ENCODE measurements around the gene SLC35F3. TPM values are rescaled to one million over a fixed set of nuclear protein-coding genes. Genes with fewer than 3 reads are reported as not detected.
A peak's percentile ranks its signal among the peaks of the same experiment; 100 is the strongest.

SLC35F3 gene
- polyA plus RNA-seq, 3 donors = 0.42 to 0.75 (median 0.69) TPM

GRCh38 chr1:234018816-234019215 is 114.3 kb downstream of the SLC35F3 start:
- DNase-seq (ENCODE audit: low read depth in 3 of 3, low spot score in 2 of 3) = no peak

- no peak for DNase-seq (ENCODE audit: low read depth in 3 of 3, low spot score in 2 of 3)
Measured at GRCh38 chr1:234019387-234019786, 114.9 kb downstream of the SLC35F3 start.

GRCh38 chr1:234022302-234022701 is 117.8 kb downstream of the SLC35F3 start:
- no peak for DNase-seq (ENCODE audit: low read depth in 3 of 3, low spot score in 2 of 3)

- DNase-seq (ENCODE audit: low read depth in 3 of 3, low spot score in 2 of 3) = no peak
Measured at GRCh38 chr1:234039603-234040002, 135.1 kb downstream of the SLC35F3 start.

GRCh38 chr1:234040446-234041317 is 136.2 kb downstream of the SLC35F3 start:
- DNase-seq (ENCODE audit: low read depth in 3 of 3, low spot score in 2 of 3) = no peak

- DNase-seq (ENCODE audit: low read depth in 3 of 3, low spot score in 2 of 3) = no peak
Measured at GRCh38 chr1:234044079-234044478, 139.6 kb downstream of the SLC35F3 start.

GRCh38 chr1:234047123-234047522 is 142.6 kb downstream of the SLC35F3 start:
- no peak for DNase-seq (ENCODE audit: low read depth in 3 of 3, low spot score in 2 of 3)

- no peak for DNase-seq (ENCODE audit: low read depth in 3 of 3, low spot score in 2 of 3)
Measured at GRCh38 chr1:234062166-234062565, 157.7 kb downstream of the SLC35F3 start.

- DNase-seq (ENCODE audit: low read depth in 3 of 3, low spot score in 2 of 3) = peak; percentile 27 to 38 (median 31)
Measured at GRCh38 chr1:234065794-234066447, 161.4 kb downstream of the SLC35F3 start.

GRCh38 chr1:234067581-234068337 is 163.3 kb downstream of the SLC35F3 start:
- no peak for DNase-seq (ENCODE audit: low read depth in 3 of 3, low spot score in 2 of 3)

GRCh38 chr1:234069760-234070159 is 165.3 kb downstream of the SLC35F3 start:
- DNase-seq (ENCODE audit: low read depth in 3 of 3, low spot score in 2 of 3) = no peak

GRCh38 chr1:234072793-234073192 is 168.3 kb downstream of the SLC35F3 start:
- no peak for DNase-seq (ENCODE audit: low read depth in 3 of 3, low spot score in 2 of 3)

GRCh38 chr1:234078143-234078542 is 173.7 kb downstream of the SLC35F3 start:
- no peak for DNase-seq (ENCODE audit: low read depth in 3 of 3, low spot score in 2 of 3)

- DNase-seq (ENCODE audit: low read depth in 3 of 3, low spot score in 2 of 3) = no peak
Measured at GRCh38 chr1:234079896-234080295, 175.4 kb downstream of the SLC35F3 start.

- DNase-seq (ENCODE audit: low read depth in 3 of 3, low spot score in 2 of 3) = no peak
Measured at GRCh38 chr1:234083460-234083859, 179.0 kb downstream of the SLC35F3 start.

GRCh38 chr1:234089396-234089795 is 184.9 kb downstream of the SLC35F3 start:
- DNase-seq (ENCODE audit: low read depth in 3 of 3, low spot score in 2 of 3) = no peak

- no peak for DNase-seq (ENCODE audit: low read depth in 3 of 3, low spot score in 2 of 3)
Measured at GRCh38 chr1:234090212-234091064, 186.0 kb downstream of the SLC35F3 start.

- DNase-seq (ENCODE audit: low read depth in 3 of 3, low spot score in 2 of 3) = no peak
Measured at GRCh38 chr1:234091065-234091401, 186.6 kb downstream of the SLC35F3 start.

- DNase-seq (ENCODE audit: low read depth in 3 of 3, low spot score in 2 of 3) = no peak
Measured at GRCh38 chr1:234091876-234092275, 187.4 kb downstream of the SLC35F3 start.

- DNase-seq (ENCODE audit: low read depth in 3 of 3, low spot score in 2 of 3) = no peak
Measured at GRCh38 chr1:234093107-234093506, 188.6 kb downstream of the SLC35F3 start.

All from right renal cortex interstitium (tissue), 3 donors.